Gastrocnemius medialis (tissue), 4 donors: ENCODE measurements around the gene OVOL1.
"Not testable (repeated sequence)": the region's sequence is repeated elsewhere in the genome, so short reads cannot be mapped to it uniquely, and the experiment has no call there.

ENCODE experiments used
- CTCF ChIP-seq, 5 experiments: fragments of 450-650 bp in 3 of 5; fragments of 200-600 bp in 2 of 5; sonication (generic) in 2 of 5; IDR thresholded peaks in 4 of 5; conservative IDR thresholded peaks in 1 of 5; 1 replicate in 4 of 5; 2 replicates in 1 of 5; pipeline ENCODE4 v1.5.1; 2016 to 2019; ENCODE audit warnings: antibody characterized with exemption in 5 of 5, mild to moderate bottlenecking in 3 of 5, moderate library complexity in 3 of 5
- POLR2A ChIP-seq, 2 donors: fragments of 450-650 bp; IDR thresholded peaks; one replicate each; pipeline ENCODE4 v1.6.1; 2017; ENCODE audit warnings: antibody characterized with exemption in 2 of 2, mild to moderate bottlenecking in 2 of 2, moderate library complexity in 2 of 2

GRCh38 chr11:65832231-65832630 lies 45.4 kb downstream of the OVOL1 start:
- TF ChIP-seq CTCF (IDR thresholded peaks at IDR 0.05 in 4 of 5, conservative IDR thresholded peaks at IDR 0.05 in 1 of 5); POLR2A (IDR thresholded peaks at IDR 0.05): not testable (repeated sequence)
